ENCODE results near the gene NXF2B. TPM values are rescaled to one million over a fixed set of nuclear protein-coding genes. Genes with fewer than 3 reads are reported as not detected.
A peak's percentile ranks its signal among the peaks of the same experiment; 100 is the strongest.
"Not testable (repeated sequence)": the region's sequence is repeated elsewhere in the genome, so short reads cannot be mapped to it uniquely, and the experiment has no call there.

The NXF2B gene
- not detected in 2 replicates for total RNA-seq (2021; fragmentation: NEBNext Ultra II Directional; extraction: Animal tissue kit (Norgen Biotek cat#: 25700))
- not detected in 2 replicates for polyA plus RNA-seq (2011; rRNA removed)
- 0.03 TPM for polyA plus RNA-seq (2011; cell fraction: cytosol; rRNA removed)
- 0.14 TPM for polyA plus RNA-seq (2011; cell fraction: nucleus; rRNA removed)
- not detected in 4 replicates for polyA plus RNA-seq (2012, experiment 1 of 2)
- not detected for polyA plus RNA-seq (2012, experiment 2 of 2)
- polyA plus RNA-seq (2013, experiment 1 of 2), result 0.18 TPM
- polyA plus RNA-seq (2013, experiment 2 of 2), result not detected
- polyA minus RNA-seq (2011; rRNA and poly(A)+ RNA removed), result not detected in 2 replicates
- polyA minus RNA-seq (2011; cell fraction: cytosol; rRNA and poly(A)+ RNA removed), result not detected
- polyA minus RNA-seq (2011; cell fraction: nucleus; rRNA and poly(A)+ RNA removed), result not detected
- long read RNA-seq, experiment 1, result 0 reads
- long read RNA-seq, experiment 2, result 0 reads

- H3K27me3 ChIP-seq (replicated peaks in 1 of 4; ENCODE audit: control insufficient read depth in 3 of 4, extremely low read depth in 1 of 4, insufficient read depth in 3 of 4, low read length in 3 of 4); H3K18ac ChIP-seq (ENCODE audit: extremely low read depth, low read length); H2BK15ac ChIP-seq (ENCODE audit: low read length); H2BK5ac ChIP-seq (ENCODE audit: low read depth, low read length); CTCF ChIA-PET (ENCODE audit: partially characterized antibody); H3K23ac ChIP-seq (ENCODE audit: insufficient read length); H2AK5ac ChIP-seq (ENCODE audit: low read depth, low read length); H3K27ac ChIP-seq (ENCODE audit: low read depth, low read length); H3K36me3 ChIP-seq (ENCODE audit: control insufficient read depth in 2 of 4, insufficient read depth in 4 of 4, low read length in 3 of 4); DNase-seq (ENCODE audit: low read depth in 1 of 2, low spot score in 2 of 2); H2AFZ ChIP-seq (ENCODE audit: low read length); H2BK120ac ChIP-seq (replicated peaks; ENCODE audit: low read depth, low read length); H3K9ac ChIP-seq (replicated peaks in 1 of 4; ENCODE audit: extremely low read depth in 1 of 4, low read depth in 3 of 4, low read length in 3 of 4); H3K4me3 ChIP-seq (ENCODE audit: extremely low read depth in 1 of 4, insufficient read depth in 2 of 4, low read depth in 3 of 4, low read length in 4 of 4); H3K23me2 ChIP-seq (ENCODE audit: low read depth, low read length); H4K91ac ChIP-seq (replicated peaks; ENCODE audit: insufficient read length, low read length); H3K79me1 ChIP-seq (ENCODE audit: low read depth, low read length); POLR2A ChIA-PET (ENCODE audit: partially characterized antibody); H2BK20ac ChIP-seq (ENCODE audit: low read length); H3K79me2 ChIP-seq (ENCODE audit: control insufficient read depth in 1 of 2, insufficient read depth in 2 of 2, low read length in 2 of 2); H4K8ac ChIP-seq (ENCODE audit: extremely low read depth, insufficient read depth, low read length); H3K4ac ChIP-seq (replicated peaks; ENCODE audit: insufficient read length, low read depth, low read length); H3K14ac ChIP-seq (ENCODE audit: insufficient read length); H4K5ac ChIP-seq (ENCODE audit: insufficient read length, low read depth, low read length); H4K20me1 ChIP-seq (replicated peaks in 1 of 2; ENCODE audit: control insufficient read depth in 1 of 2, insufficient read depth in 2 of 2, low read length in 2 of 2); H3K56ac ChIP-seq (replicated peaks; ENCODE audit: insufficient read length, low read depth, low read length); H3K9me3 ChIP-seq (ENCODE audit: insufficient read depth in 2 of 2, low read depth in 1 of 2, low read length in 1 of 2); H3K4me1 ChIP-seq (replicated peaks in 1 of 4; ENCODE audit: control insufficient read depth in 3 of 4, insufficient read depth in 4 of 4, low read length in 3 of 4); H3K4me2 ChIP-seq (ENCODE audit: insufficient read depth in 1 of 2, low read depth in 2 of 2, low read length in 2 of 2); H2BK12ac ChIP-seq (ENCODE audit: low read depth, low read length); FAIRE-seq: not testable (repeated sequence)
- no CpG with 5 or more reads among the region's 11 CpGs for WGBS, 2 experiments (ENCODE audit: extremely low coverage in 1 of 2, insufficient coverage in 1 of 2, insufficient read length in 1 of 2, insufficient replicate concordance in 2 of 2, low coverage in 1 of 2, low lambda C conversion rate in 2 of 2, missing lambda C conversion rate in 1 of 2)
Observed at GRCh38 chrX:102439908-102440307, at the start of gene NXF2B. NXF2B (minus strand) TSS chrX:102440008; CDS start chrX:102380036, 59,972 bp downstream.

GRCh38 chrX:102478765-102479164 is 39.0 kb upstream of the NXF2B start:
- POLR2A ChIA-PET (ENCODE audit: partially characterized antibody); H2AK5ac ChIP-seq (ENCODE audit: low read depth, low read length): not testable (repeated sequence)
- FAIRE-seq, result peak; percentile 19

More at GRCh38 chrX:102478765-102479164, 39.0 kb upstream of the NXF2B start:
- H3K27ac ChIP-seq (ENCODE audit: low read depth, low read length); H3K27me3 ChIP-seq (replicated peaks in 1 of 4; ENCODE audit: control insufficient read depth in 3 of 4, extremely low read depth in 1 of 4, insufficient read depth in 3 of 4, low read length in 3 of 4); H2BK5ac ChIP-seq (ENCODE audit: low read depth, low read length); H3K4me1 ChIP-seq (replicated peaks in 1 of 4; ENCODE audit: control insufficient read depth in 3 of 4, insufficient read depth in 4 of 4, low read length in 3 of 4); H2BK12ac ChIP-seq (ENCODE audit: low read depth, low read length); H3K18ac ChIP-seq (ENCODE audit: extremely low read depth, low read length); H4K91ac ChIP-seq (replicated peaks; ENCODE audit: insufficient read length, low read length); H3K79me2 ChIP-seq (ENCODE audit: control insufficient read depth in 1 of 2, insufficient read depth in 2 of 2, low read length in 2 of 2); H2BK15ac ChIP-seq (ENCODE audit: low read length); H3K23me2 ChIP-seq (ENCODE audit: low read depth, low read length); H3K4me2 ChIP-seq (ENCODE audit: insufficient read depth in 1 of 2, low read depth in 2 of 2, low read length in 2 of 2); H2BK20ac ChIP-seq (ENCODE audit: low read length); H3K36me3 ChIP-seq (ENCODE audit: control insufficient read depth in 2 of 4, insufficient read depth in 4 of 4, low read length in 3 of 4); H3K56ac ChIP-seq (replicated peaks; ENCODE audit: insufficient read length, low read depth, low read length); H4K5ac ChIP-seq (ENCODE audit: insufficient read length, low read depth, low read length); H4K20me1 ChIP-seq (replicated peaks in 1 of 2; ENCODE audit: control insufficient read depth in 1 of 2, insufficient read depth in 2 of 2, low read length in 2 of 2); H3K14ac ChIP-seq (ENCODE audit: insufficient read length); H3K79me1 ChIP-seq (ENCODE audit: low read depth, low read length); H3K9ac ChIP-seq (replicated peaks in 1 of 4; ENCODE audit: extremely low read depth in 1 of 4, low read depth in 3 of 4, low read length in 3 of 4); H3K4ac ChIP-seq (replicated peaks; ENCODE audit: insufficient read length, low read depth, low read length); H3K23ac ChIP-seq (ENCODE audit: insufficient read length); DNase-seq (ENCODE audit: low read depth in 1 of 2, low spot score in 2 of 2); H3K9me3 ChIP-seq (ENCODE audit: insufficient read depth in 2 of 2, low read depth in 1 of 2, low read length in 1 of 2); H4K8ac ChIP-seq (ENCODE audit: extremely low read depth, insufficient read depth, low read length); H2BK120ac ChIP-seq (replicated peaks; ENCODE audit: low read depth, low read length); H2AFZ ChIP-seq (ENCODE audit: low read length); CTCF ChIA-PET (ENCODE audit: partially characterized antibody); H3K4me3 ChIP-seq (ENCODE audit: extremely low read depth in 1 of 4, insufficient read depth in 2 of 4, low read depth in 3 of 4, low read length in 4 of 4): not testable (repeated sequence)
- WGBS, 2 experiments (ENCODE audit: extremely low coverage in 1 of 2, insufficient coverage in 1 of 2, insufficient read length in 1 of 2, insufficient replicate concordance in 2 of 2, low coverage in 1 of 2, low lambda C conversion rate in 2 of 2, missing lambda C conversion rate in 1 of 2), result 100% methylated on average over 1 of the region's 5 CpGs; no CpG with 5 or more reads in 1 of the 2 experiments
